Right lobe of liver (tissue), 6 donors: ENCODE results near the gene TEP1. TPM values are rescaled to one million over a fixed set of nuclear protein-coding genes. Genes with fewer than 3 reads are reported as not detected.

Source experiments
- ATAC-seq, 4 donors: fragments of 200-7000 bp; cut with Tn5 transposase; one replicate each; pipeline ENCODE4 v1.9.1; 2020; ENCODE audit warnings: mild to moderate bottlenecking in 4 of 4, moderate library complexity in 4 of 4
- DNase-seq, 3 donors: peaks; one replicate each; pipeline ENCODE4 v3.0.0-alpha.2; 2020
- H3K27ac ChIP-seq, 3 donors: fragments of 200-600 bp; one replicate each; pipeline ENCODE4 v1.8.0; 2022
- H3K27me3 ChIP-seq, 2 donors: fragments of 200-600 bp; one replicate each; pipeline ENCODE4 v1.8.0; 2022
- H3K36me3 ChIP-seq, 4 donors: fragments of 200-600 bp; sonication (generic) in 1 of 4; one replicate each; pipeline versions ENCODE4 v1.5.1 to v1.8.0; 2017 to 2022; ENCODE audit warnings: control low read depth in 1 of 4
- H3K4me1 ChIP-seq, 4 donors: fragments of 200-600 bp; sonication (generic) in 1 of 4; one replicate each; pipeline versions ENCODE4 v1.5.1 to v1.8.0; 2017 to 2022; ENCODE audit warnings: control low read depth in 1 of 4
- H3K4me3 ChIP-seq, 3 donors: fragments of 200-600 bp; one replicate each; pipeline ENCODE4 v1.8.0; 2022
- H3K9me3 ChIP-seq, 4 donors: fragments of 200-600 bp; sonication (generic) in 1 of 4; one replicate each; pipeline versions ENCODE4 v1.5.1 to v1.8.0; 2017 to 2022; ENCODE audit warnings: control low read depth in 1 of 4
- CTCF ChIP-seq, 4 donors: fragments of 200-600 bp in 3 of 4; fragments of 450-650 bp in 1 of 4; IDR thresholded peaks; one replicate each; pipeline versions ENCODE4 v1.5.1 to v1.8.0; 2016 to 2022; ENCODE audit warnings: antibody characterized with exemption in 4 of 4, mild to moderate bottlenecking in 2 of 4
- POLR2A ChIP-seq: fragments of 450-650 bp; IDR thresholded peaks from one replicate; pipeline ENCODE4 v1.6.1; 2017; ENCODE audit warnings: antibody characterized with exemption, mild to moderate bottlenecking
- WGBS: methylation state at CpG from one replicate; pipeline ENCODE4 v1.1.6; 2018; ENCODE audit warnings: low coverage, low lambda C conversion rate; ENCODE audit not compliant: insufficient coverage; ENCODE audit errors: missing lambda C conversion rate; 5-methylcytosine and 5-hydroxymethylcytosine counted together
- intact Hi-C, 2 donors: fragments of 100-400 bp; cut with DNase I; formaldehyde crosslinking; loops; one replicate each; pipeline versions ENCODE4 v1.11.2 to v1.14.1; 2022
- total RNA-seq, 6 experiments: library from RNA; depleted of rRNA in 2 of 6; stranded (reverse); fragments of >200 nt in 2 of 6; fragmentation: NEBNext Ultra II Directional in 3 of 6; extraction: Animal tissue kit (Norgen Biotek cat#: 25700) in 3 of 6; gene quantifications; one replicate each; pipeline versions ENCODE4 v1.1.0 to v1.2.4, GENCODE V29; 2016 to 2023
- donor health status: DM: no; HTN: yes; CAD: no.
- donor health status: DM: no; HTN: no; CAD: no.
- donor health status: DM: no; HTN: no; CAD: no.
- donor health status: DM: no; HTN: yes; CAD: no.
- donor health status: DM: no; HTN: yes; CAD: no.

TEP1 gene
- total RNA-seq, 6 experiments from 2014 or later, result 10.8 to 17.6 (median 14.0) TPM

GRCh38 chr14:20417250-20418186 is 4.2 kb upstream of the TEP1 start:
- ATAC-seq (no peak), DNase-seq (no peak)
- Histone ChIP-seq H3K36me3 (no peaks in the 10 kb centered on the region), H3K27me3 (no peaks in the 10 kb centered on the region), H3K9me3 (no peaks in the 10 kb centered on the region), H3K4me1 (no peaks in the 10 kb centered on the region), H3K27ac (no peak overlapping the region), H3K4me3 (no peak overlapping the region)
- intact Hi-C loops, result no loop called here
- 60% methylated on average over 6 of the region's 7 CpGs for WGBS
- TF ChIP-seq CTCF (IDR thresholded peaks at IDR 0.05) (no peak), POLR2A (no peak)

- H3K9me3 ChIP-seq, result no peaks in the 10 kb centered on the region
- intact Hi-C loops, result no loop called here
- DNase-seq (no peak), ATAC-seq (no peak)
- WGBS, result 75% methylated on average over 2 of the region's 2 CpGs
- H3K4me1 ChIP-seq, result peaks cover 0 to 4% (median 0%) of the 10 kb centered on the region in 4 donors
- H3K27ac ChIP-seq, result no peak overlapping the region
- no peaks in the 10 kb centered on the region for H3K27me3 ChIP-seq
- no peaks in the 10 kb centered on the region for H3K36me3 ChIP-seq
- no peak overlapping the region for H3K4me3 ChIP-seq
- no peak for TF ChIP-seq POLR2A
- no peak for TF ChIP-seq CTCF (IDR thresholded peaks at IDR 0.05)
These were observed 2.9 kb upstream of the TEP1 start for GRCh38 chr14:20416223-20416622.

GRCh38 chr14:20415782-20416206 is 2.5 kb upstream of the TEP1 start:
- intact Hi-C loops, result no loop called here
- ATAC-seq, result peak; percentile 38 to 44 (median 40)
- H3K4me1 ChIP-seq, result peaks cover 0 to 4% (median 0%) of the 10 kb centered on the region in 4 donors

DNA sequence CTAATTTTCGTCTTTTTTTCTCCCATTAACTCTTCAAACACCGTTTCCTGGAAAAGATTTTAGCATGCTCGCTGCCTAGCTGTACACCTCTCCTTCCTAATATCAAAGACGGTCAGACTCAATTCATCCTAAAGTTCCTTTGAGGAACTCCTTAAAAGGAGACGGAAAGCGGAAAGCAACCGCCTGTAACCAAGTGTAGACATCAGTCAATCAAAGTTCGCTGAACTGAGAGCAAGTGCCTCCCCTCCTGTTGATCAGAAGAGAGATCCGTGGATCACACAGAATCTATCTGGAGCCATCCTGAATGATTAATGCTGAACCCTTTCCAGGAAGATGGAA is 412 bp upstream of the TEP1 start:
- Histone ChIP-seq H3K36me3 (no peaks in the 10 kb centered on the region), H3K9me3 (no peaks in the 10 kb centered on the region), H3K27me3 (no peaks in the 10 kb centered on the region), H3K4me3 (peak overlapping the region; percentile 73 to 88 (median 84)), H3K4me1 (peaks cover 0 to 4% (median 0%) of the 10 kb centered on the region in 4 donors), H3K27ac (peak overlapping the region; percentile 77 to 95 (median 85))
- WGBS, result 6% methylated on average over 9 of the region's 9 CpGs
- no peak for DNase-seq
- no peak for TF ChIP-seq POLR2A
- no peak for TF ChIP-seq CTCF (IDR thresholded peaks at IDR 0.05)
- intact Hi-C loops, result no loop called here
- peak; percentile 9 to 33 (median 26) for ATAC-seq

More at GRCh38 chr14:20415782-20416206, 2.5 kb upstream of the TEP1 start:
- whole genome bisulfite sequencing, result 31% methylated on average over 3 of the region's 3 CpGs
- Histone ChIP-seq H3K4me3 (no peak overlapping the region), H3K36me3 (no peaks in the 10 kb centered on the region), H3K27ac (no peak overlapping the region), H3K9me3 (no peaks in the 10 kb centered on the region), H3K27me3 (no peaks in the 10 kb centered on the region)
- no peak for DNase-seq
- peak; percentile 53 to 64 (median 54) for TF ChIP-seq CTCF (IDR thresholded peaks at IDR 0.05)
- no peak for TF ChIP-seq POLR2A
